NCI-H2081 (cell line): ENCODE results near the gene CAST.
"Not testable (repeated sequence)": the region's sequence is repeated elsewhere in the genome, so short reads cannot be mapped to it uniquely, and the experiment has no call there.

Source experiments
- DNase-seq, 2 experiments: peaks; one replicate each; lab custom pipeline; 2025; lab: John Stamatoyannopoulos, UW

Gene CAST, protein sequence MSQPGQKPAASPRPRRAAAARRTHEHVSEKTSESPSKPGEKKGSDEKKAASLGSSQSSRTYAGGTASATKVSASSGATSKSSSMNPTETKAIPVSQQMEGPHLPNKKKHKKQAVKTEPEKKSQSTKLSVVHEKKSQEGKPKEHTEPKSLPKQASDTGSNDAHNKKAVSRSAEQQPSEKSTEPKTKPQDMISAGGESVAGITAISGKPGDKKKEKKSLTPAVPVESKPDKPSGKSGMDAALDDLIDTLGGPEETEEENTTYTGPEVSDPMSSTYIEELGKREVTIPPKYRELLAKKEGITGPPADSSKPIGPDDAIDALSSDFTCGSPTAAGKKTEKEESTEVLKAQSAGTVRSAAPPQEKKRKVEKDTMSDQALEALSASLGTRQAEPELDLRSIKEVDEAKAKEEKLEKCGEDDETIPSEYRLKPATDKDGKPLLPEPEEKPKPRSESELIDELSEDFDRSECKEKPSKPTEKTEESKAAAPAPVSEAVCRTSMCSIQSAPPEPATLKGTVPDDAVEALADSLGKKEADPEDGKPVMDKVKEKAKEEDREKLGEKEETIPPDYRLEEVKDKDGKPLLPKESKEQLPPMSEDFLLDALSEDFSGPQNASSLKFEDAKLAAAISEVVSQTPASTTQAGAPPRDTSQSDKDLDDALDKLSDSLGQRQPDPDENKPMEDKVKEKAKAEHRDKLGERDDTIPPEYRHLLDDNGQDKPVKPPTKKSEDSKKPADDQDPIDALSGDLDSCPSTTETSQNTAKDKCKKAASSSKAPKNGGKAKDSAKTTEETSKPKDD

DNA sequence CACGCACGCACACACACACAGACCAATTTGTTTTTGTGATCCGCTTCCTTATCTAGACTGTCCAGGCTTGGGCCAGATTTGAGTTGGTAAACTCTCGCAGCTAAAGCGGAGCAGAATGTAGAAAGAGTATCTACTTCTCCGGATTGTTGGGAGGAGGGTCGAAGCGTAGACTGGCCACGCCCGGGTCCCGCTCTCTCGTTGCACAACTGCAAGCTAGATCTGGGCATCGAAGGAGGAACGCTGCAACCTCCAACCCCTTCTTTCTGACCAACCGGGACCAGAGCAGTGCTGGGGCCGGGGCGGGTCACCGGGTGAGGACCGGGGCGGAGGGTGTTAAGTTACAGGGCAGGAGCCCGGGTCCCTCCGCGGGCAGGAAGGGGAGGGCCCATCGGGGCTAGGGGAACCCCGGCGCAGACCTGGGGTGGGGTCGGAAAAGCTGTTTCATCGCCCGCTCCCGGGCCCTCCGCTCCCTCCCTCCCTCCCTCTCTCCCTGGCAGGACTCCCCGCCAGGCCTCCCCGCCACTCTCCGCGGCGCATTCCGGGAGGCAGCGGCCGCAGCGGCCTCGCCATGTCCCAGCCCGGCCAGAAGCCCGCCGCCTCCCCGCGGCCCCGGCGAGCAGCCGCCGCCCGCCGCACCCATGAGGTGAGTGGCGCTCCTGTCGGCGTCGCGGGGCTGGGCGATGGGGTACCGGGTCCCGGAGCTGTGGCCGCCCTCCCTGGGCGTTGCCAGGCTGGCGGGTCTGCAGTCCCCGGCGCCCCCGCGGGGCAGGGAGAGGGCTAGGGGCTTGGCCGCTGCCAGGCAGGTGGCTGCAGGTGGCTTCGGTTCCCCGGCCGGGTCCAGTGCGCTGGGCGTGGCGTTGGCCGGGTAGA lies at the start of gene CAST:
TSS of gene CAST (plus strand) at position 522 of the 870 bp plus-strand sequence. CDS start at position 569, 47 bp downstream.
- DNase-seq = peak in 1 of 2 experiments; percentile 9

DNA sequence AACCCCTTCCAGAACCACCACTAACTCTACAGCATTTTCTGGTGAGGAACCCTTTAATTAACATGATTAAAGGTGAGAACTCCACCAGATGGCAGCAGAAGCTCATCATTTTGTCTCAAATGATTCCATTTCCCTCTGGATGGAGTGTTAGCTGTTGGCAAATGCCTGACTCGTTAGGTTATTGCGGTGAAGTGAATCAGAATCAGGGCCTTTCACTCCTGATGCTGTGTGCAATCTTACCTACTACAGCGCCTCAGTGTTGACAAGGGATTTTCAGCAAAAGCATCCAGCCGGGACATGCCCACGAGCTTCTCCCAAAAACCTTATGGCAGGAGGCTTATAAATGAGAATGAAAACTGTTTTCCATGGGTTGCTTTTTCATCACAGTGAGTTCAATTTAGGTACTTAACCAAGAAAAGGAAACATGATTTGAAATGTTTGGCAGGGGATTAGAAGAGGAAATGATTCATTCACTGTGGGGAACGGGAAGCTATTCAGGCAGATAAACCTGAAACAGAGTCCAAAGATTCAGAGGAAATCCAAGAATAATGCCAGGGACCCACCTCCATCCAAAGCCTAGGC lies 48.0 kb upstream of the CAST start:
- DNase-seq = peak; percentile 53 to 74

DNA sequence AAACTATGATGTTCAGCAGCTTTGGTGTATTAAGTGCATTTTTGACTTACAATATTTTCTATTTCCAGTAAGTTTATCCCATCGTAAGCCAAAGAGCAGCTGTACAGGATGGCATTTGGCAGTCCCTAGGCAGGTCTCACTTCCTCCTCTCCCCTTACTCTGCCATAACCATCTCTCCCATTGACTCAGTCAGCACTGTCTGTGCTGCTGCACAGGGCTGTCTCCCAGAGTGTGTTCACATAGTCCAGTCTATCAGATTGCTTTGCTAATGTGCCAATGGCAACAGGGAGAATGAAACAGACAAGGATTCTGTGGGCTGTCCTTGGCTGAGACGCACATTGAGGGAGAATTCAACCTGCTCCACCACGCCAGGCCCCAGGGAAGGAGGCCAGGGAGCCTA lies 47.0 kb upstream of the CAST start:
- no peak for DNase-seq

DNA sequence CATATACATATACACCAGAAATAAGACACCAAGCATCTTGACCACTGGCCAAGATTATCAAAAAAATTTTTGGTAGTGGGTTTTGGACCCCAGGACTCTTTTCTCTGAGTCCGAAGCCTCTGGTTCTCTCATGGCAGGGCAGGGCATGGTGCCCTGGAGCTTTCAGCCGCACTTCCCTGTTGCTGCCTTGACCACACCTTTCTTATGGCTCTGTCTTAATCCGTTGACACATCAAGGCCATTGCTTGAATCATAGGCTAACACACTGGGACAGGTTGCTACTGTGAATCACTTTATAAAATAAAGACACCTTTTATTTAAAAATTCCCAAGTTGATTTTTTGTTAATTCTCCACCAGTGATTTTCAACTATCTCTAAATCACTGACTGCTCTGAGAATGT lies 45.4 kb upstream of the CAST start:
- no peak for DNase-seq

DNA sequence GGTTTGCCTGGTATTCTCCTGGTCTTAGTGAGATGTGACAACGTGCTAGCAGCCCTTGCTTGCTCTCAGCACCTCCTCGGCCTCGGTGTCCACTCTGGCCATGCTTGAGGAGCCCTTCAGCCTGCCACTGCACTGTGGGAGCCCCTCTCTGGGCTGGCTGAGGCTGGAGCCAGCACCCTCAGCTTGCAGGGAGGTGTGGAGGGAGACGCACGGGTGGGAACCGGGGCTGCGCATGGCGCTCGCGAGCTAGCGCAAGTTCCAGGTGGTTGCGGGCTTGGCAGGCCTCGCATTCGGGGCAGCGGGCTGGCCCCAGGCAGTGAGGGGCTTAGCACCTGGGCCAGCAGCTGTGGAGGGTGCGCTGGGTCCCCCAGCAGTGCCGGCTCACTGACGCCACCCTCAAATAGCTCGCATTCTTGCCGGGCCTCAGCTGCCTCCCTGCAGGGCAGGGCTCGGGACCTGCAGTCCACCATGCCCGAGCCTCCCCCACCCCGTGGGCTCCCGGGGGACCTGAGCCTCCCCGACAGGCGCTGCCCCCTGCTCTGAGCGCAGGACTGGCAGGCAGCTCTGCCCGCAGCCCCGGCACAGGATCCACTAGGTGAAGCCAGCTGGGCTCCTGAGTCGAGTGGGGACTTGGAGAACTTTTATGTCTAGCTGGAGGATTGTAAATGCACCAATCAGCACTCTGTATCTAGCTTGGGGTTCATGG lies 43.7 kb upstream of the CAST start:
- not testable (repeated sequence) for DNase-seq

DNA sequence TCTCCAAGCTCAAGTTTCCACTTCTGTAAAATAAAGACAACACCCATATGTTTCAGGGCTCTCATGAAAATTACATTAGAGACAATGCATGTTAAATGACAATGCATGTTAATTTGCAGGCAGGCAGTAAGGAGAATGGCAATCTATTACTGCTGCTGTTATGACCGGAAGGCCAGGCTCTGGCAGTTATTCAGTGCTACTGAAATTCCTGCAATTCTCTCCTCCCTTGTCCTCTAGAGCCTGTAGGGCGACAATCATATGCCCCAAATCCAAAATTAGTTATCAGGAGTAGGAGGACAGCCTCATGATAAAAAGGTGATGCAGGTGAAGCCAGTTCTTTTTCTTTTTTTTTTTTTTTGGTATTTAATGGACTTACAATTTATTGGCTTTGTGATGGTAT lies 42.2 kb upstream of the CAST start:
- DNase-seq = no peak

DNA sequence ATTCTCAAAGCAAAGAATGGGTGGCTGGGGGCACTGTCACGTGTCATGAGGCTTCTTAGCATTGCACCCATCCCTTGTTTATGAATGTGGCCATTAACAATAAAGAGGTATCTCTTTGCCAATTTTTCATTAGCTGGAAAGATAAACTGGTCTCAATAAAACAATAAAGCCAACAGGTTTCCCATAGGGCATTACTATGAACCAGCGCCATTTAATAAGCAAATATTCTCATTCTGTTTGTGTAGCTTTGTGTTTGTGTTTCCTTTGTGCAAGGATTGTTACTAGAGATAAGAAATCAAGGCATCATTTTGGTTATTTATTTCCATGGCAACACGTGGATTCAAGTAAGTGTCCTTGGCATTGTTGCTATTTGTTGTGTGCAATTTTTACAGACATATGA lies 37.6 kb upstream of the CAST start:
- DNase-seq = peak; percentile 9 to 38

DNA sequence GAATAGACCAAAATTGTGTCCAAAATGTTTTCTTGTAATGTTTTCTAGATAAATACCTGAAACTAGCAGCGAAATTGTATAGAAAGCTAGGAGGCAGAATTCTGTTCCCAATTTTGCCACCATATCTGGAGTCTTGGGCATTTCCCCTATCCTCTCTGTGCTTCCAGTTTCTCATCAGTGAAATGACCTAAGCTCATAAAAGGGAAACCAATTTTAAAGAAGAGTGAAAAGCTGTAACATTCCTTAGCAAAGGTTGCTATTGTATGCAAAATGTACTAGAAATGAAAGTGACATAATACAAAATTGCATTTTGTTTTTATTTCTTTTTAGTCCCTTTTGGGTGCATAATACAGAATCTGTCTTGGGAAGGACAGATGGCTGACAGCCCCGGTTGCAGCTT lies 36.8 kb upstream of the CAST start:
- no peak for DNase-seq

DNA sequence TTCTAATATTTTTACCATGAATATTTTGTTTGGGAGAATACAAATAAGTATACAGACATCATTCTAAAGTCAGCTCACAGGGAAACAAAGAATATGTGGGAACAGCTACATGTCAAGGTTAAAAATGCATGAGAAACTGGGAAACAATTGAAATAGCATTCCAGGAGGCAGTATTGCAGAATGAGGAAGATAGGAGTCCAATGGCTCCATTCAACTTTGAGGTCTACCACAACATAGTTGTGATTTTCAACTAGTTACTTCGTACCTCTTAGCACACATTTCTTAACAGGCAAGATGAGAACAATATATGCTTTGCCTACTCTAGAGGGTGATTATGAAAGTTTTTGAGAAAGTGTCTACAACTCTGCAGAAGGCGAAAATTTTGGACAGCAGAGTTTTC lies 35.2 kb upstream of the CAST start:
- DNase-seq = no peak

DNA sequence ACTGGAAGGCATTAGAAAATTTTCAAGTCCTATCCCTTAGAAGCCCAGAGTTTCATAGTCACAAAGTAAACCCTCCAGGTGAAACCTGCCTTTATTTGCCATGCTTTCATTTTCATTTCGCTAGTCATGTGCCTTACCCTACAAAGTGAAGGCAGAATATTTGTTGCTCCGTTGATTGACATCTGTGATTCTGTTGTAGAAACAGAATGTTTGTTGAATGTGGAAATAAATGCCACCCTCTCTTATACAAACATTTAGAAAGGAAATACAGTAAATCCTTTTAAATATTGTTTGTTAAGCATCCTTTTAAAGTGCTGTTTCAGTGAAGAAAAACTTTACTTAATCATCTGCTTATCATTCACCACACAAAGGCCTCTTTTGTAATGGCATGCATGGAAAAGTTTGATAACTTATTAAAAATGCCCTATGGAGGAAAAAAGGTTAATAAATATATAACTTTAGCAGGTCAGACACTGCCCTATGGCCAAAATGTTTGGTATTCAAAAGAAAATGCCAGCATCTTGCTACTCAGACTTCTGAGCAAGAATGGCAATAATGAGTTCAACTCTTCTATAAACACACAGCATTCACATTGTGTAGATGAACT lies 34.3 kb upstream of the CAST start:
- peak in 1 of 2 experiments; percentile 2 for DNase-seq

DNA sequence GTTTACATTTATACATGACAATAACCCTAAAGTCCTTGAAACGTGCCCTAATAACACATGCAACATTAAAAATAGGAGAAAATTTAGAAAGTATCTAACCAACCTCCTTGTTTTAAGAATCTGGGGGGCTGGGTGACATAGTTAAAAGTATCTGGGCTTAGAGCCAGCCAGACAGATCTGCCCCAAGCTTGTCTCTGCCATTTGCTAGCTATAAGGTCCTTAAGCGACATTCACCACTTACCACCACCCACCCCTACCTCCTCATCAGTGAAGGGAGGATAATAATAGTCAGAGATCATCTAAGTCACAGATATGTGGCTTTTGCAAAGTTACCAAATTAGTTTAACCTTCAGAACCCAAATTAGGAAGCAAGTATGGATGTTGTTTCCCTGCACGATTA lies 33.8 kb upstream of the CAST start:
- no peak for DNase-seq

DNA sequence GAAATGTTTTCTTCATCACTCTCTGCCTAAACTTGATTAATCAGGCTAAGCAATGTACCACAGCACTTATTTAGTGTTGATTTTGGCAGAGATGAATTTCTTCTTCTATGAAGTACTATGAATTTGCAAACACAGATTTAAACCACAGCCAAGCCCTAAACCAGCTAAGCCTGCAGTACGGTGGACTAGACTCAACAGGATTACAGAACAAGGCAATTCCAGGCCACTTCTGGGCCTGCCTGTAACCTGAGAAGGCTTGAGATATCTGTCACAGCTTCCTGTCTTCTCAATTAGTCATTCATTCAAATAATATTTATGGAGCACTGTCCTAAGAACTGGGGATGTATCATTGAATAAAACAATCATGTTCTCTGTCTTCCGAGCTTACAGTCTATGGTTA lies 32.4 kb upstream of the CAST start:
- DNase-seq = no peak

DNA sequence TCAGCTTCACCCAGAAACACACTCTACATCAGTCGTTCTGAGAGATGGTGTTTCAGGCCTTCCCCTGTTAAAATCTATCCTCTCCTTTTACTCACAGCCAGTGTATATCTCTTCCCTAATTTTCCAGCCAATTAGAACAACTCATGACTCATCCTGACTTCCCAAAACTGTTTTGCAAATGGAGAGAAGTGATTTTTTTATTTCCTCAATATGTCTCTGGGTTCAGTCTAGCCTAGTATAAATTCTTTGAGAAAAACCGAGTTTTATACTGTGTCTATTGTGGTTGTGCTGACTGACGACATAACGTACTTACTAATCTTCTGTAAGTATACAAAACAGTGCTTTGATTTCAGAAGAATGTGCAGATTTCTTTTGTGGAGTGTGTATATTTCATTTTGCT lies 28.4 kb upstream of the CAST start:
- no peak for DNase-seq

DNA sequence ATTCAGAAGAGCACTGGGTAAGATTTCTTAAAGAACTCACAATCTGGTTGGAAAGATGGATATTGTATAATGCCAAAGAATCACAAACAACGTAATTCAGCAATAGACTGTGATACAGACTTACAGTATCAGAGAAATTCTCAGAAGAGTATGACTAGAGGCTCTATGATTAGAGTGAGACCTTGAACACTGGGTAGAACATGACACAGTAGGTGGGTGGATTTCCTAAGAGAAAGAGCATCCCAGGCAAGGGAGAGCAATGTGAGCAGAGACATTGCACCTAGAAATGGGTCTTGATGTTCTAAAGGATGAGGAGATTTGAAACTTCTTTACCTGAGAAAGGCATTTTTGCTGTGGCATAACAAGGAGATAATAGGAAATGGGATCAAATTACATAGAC lies 27.3 kb upstream of the CAST start:
- DNase-seq = no peak

DNA sequence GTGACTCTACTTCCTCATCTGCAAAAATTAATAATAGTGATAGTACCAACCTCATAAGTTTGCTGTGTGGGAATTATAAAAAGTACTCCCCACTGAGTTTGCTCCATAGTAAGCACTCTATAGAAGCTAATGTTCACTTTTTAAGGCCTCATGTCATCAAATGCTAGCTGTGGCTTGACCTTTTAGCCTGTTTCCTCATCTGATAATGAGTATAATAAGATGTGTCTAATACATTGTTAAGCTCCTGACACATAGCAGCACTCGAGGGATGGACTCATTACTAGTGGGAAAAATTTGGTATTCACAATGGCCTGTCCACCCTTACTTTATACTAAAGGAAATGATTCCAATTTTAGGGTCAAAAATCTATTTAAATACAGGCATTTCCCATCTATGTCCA lies 26.1 kb upstream of the CAST start:
- no peak for DNase-seq

DNA sequence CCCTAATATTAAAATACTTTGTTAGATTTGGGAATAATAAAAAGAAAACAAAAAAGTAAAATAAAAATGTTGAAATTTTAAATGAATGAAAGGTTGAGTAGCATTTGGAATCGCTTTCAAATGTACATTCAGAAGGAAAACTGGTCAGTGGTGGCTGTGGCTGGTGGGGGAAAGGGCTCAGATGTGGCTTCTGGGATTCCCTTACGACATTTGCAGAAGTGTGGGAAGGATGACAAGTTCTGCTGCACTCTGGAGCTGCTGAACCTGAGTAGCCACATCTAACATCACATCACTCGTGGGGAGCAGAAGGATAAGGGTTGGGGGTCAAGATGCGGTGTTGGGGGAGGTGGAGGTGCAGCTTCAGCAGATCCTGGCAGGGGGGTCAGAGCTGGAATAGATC lies 25.6 kb upstream of the CAST start:
- DNase-seq = no peak

DNA sequence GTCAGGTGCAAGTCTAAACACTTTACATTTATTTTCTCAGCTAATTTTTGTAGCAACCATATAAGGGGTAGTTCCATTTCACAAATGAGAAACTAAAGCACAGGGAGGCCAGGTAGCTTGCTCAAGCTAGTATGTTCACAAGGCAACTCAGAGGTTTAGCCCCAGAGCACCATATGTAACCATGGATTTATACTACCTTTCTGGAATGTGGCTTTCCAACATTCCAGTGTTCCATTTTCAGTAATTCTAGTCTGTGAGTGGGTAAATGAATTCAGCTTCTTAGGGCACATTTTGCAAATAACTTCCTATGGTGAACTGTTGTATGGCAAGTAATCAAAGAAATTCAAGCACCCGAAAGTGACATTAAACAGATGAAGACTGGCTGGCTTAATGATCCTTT lies 25.0 kb upstream of the CAST start:
- DNase-seq = no peak

DNA sequence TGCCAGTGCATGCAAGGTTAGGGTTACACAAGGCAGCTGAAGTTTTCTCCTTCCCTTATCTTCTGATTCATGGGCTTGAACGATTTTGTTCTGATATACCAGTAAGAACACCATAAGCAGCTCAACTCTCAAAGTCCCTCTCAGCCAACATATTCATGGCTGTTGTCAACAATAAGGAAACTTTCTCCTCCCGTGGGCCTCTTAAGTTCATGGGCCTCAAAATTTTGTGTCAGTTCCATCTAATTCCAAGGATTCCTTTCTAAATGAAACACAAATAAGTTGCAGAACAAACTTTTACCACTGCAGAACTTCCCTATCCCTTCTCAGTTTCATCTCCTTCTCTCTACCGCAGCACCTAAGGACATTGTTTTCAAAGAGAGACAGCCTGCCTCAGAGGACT lies 23.6 kb upstream of the CAST start:
- DNase-seq = no peak

DNA sequence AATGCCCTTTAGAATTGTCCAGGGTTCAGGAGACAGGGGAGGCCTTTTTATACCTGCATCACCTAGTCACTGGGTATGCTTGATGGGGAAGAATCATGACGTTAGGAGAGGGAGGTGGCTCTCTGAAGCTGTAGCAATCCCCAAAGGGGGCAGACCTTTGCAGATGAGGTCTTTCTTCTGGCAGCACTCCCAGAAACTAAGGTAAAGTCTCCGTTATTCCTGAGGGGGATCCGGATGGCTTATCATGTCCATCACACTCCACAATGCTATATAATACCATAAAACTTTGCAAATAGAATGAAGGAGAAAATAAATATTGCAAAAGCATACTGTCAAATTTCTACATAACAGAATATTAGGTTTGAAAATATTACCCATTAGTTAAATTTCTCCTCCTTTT lies 21.5 kb upstream of the CAST start:
- no peak for DNase-seq

DNA sequence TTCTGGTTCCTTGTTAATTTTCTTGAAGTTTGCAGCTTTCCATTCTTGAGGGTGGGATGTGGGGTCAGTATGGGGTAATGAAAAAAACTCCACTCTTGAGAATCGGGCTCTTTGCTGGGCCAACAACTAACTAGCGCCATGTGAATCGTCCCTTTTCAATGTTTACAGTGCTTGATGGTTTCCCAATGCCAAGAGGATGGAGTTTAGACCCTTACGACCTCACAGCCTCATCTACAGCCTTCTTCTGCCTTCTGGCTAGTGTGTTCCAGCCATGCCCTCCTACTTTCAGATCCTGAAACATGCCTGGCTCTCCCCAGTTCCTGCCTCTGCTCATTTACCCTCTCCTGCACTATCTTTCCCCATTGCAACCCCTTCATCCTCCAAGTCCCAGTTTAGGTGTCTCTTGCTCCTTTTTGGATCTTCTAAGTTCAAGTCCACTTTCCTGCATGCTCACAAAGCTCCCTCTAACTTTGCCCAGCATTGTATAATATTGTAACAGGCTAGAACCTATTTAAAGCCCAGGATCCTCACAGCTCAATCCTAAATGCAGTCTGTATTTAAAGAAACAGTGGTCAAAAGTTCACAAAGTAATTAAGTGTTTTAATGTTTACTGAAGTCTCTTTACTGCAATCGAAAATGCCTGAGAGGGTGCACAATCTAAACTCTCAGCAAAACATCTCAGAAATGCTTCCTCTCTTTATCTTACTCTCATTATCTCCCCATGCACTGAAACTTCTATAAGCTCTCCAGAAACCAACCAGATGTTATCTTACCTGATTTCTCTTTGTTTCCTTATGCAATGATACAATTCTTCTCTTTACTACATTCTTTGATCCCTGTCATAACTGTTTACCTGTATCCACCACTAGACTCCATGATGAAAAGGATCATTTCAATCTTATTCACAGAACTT lies 20.6 kb upstream of the CAST start:
- DNase-seq = no peak
